ENCODE measurements around the gene C1QTNF12. TPM values are rescaled to one million over a fixed set of nuclear protein-coding genes. Genes with fewer than 3 reads are reported as not detected.
"Not testable (repeated sequence)": the region's sequence is repeated elsewhere in the genome, so short reads cannot be mapped to it uniquely, and the experiment has no call there.

C1QTNF12 gene
- total RNA-seq, 1 donor from 2014 or later: 0.28 TPM

GRCh38 chr1:1196431-1197187 is 49.9 kb downstream of the C1QTNF12 start:
- no peak for TF ChIP-seq EZH2phosphoT487 (IDR thresholded peaks at IDR 0.05)
- no peak for TF ChIP-seq EZH2 (IDR thresholded peaks at IDR 0.05)
- TF ChIP-seq CTCF (IDR thresholded peaks at IDR 0.05): no peak
- no peak overlapping the region for H3K27ac Mint-ChIP-seq
- H3K27me3 Mint-ChIP-seq (ENCODE audit: insufficient read depth, low read depth): peaks cover 4% of the 10 kb centered on the region
- Histone ChIP-seq H3K36me3 (no peaks in the 10 kb centered on the region), H4K20me1 (ENCODE audit: low read depth) (no peaks in the 10 kb centered on the region), H3K4me1 (peaks cover 3% of the 10 kb centered on the region), H3F3A (ENCODE audit: low read depth) (peaks cover 7% of the 10 kb centered on the region), H3K27me3 (peaks cover 23% of the 10 kb centered on the region), H3K9ac (no peak overlapping the region), H3K79me2 (ENCODE audit: low read depth) (no peaks in the 10 kb centered on the region), H3K9me3 (ENCODE audit: low read depth) (peaks cover 4% of the 10 kb centered on the region), H3K27ac (no peak overlapping the region), H2AFZ (replicated peaks) (no peak overlapping the region), H3K4me3 (no peak overlapping the region), H3K4me2 (no peak overlapping the region)
- H3K36me3 Mint-ChIP-seq: peaks cover 2% of the 10 kb centered on the region
- no peak overlapping the region for H3K4me3 Mint-ChIP-seq
- peaks cover 6% of the 10 kb centered on the region for H3K4me1 Mint-ChIP-seq
- H3K9me3 Mint-ChIP-seq: peaks cover 16% of the 10 kb centered on the region
- no peak for DNase-seq (ENCODE audit: low spot score)

GRCh38 chr1:1195726-1196125 is 50.8 kb downstream of the C1QTNF12 start:
- H3K27me3 ChIP-seq: peaks cover 14% of the 10 kb centered on the region
- not testable (repeated sequence) for DNase-seq (ENCODE audit: low spot score); H3K4me3 ChIP-seq; H3K36me3 Mint-ChIP-seq; H3F3A ChIP-seq (ENCODE audit: low read depth); H3K4me1 Mint-ChIP-seq; H3K79me2 ChIP-seq (ENCODE audit: low read depth); H3K9me3 ChIP-seq (ENCODE audit: low read depth); H3K4me2 ChIP-seq; H3K27me3 Mint-ChIP-seq (ENCODE audit: insufficient read depth, low read depth); H3K36me3 ChIP-seq; H3K27ac Mint-ChIP-seq; H3K9ac ChIP-seq; H4K20me1 ChIP-seq (ENCODE audit: low read depth); H3K4me1 ChIP-seq; H3K27ac ChIP-seq; H2AFZ ChIP-seq (replicated peaks); H3K4me3 Mint-ChIP-seq
- H3K9me3 Mint-ChIP-seq: peaks cover 23% of the 10 kb centered on the region

- peaks cover 1% of the 10 kb centered on the region for H3K4me1 Mint-ChIP-seq
- no peak overlapping the region for H3K27ac Mint-ChIP-seq
- no peak overlapping the region for H2AFZ ChIP-seq (replicated peaks)
- peaks cover 4% of the 10 kb centered on the region for H3K27me3 ChIP-seq
- no peak overlapping the region for H3K27ac ChIP-seq
- H3K27me3 Mint-ChIP-seq (ENCODE audit: insufficient read depth, low read depth): no peaks in the 10 kb centered on the region
- no peaks in the 10 kb centered on the region for H4K20me1 ChIP-seq (ENCODE audit: low read depth)
- no peak overlapping the region for H3K9ac ChIP-seq
- H3K4me1 ChIP-seq: no peaks in the 10 kb centered on the region
- no peaks in the 10 kb centered on the region for H3K79me2 ChIP-seq (ENCODE audit: low read depth)
- TF ChIP-seq EZH2 (IDR thresholded peaks at IDR 0.05): no peak
- TF ChIP-seq CTCF (IDR thresholded peaks at IDR 0.05): no peak
- TF ChIP-seq EZH2phosphoT487 (IDR thresholded peaks at IDR 0.05): no peak
- no peaks in the 10 kb centered on the region for H3F3A ChIP-seq (ENCODE audit: low read depth)
- H3K4me2 ChIP-seq: no peak overlapping the region
- no peak overlapping the region for H3K4me3 ChIP-seq
- H3K36me3 Mint-ChIP-seq: peaks cover 2% of the 10 kb centered on the region
- H3K9me3 Mint-ChIP-seq: peaks cover 23% of the 10 kb centered on the region
- peaks cover 4% of the 10 kb centered on the region for H3K9me3 ChIP-seq (ENCODE audit: low read depth)
- no peak for DNase-seq (ENCODE audit: low spot score)
- H3K4me3 Mint-ChIP-seq: no peak overlapping the region
- no peaks in the 10 kb centered on the region for H3K36me3 ChIP-seq
Observed at GRCh38 chr1:1194723-1195122, 51.8 kb downstream of the C1QTNF12 start.

Small RNAs within 50 kb of the gene (microRNA-seq; reads per million reads assigned to microRNA genes)
- gene MIR6726: not detected

Small RNAs within 50 kb of the gene (small RNA-seq; reads per million reads assigned to genes)
- not detected for gene MIR6726

Other genes starting within 250 kb of the C1QTNF12 start
- gene HES4, start 246.6 kb downstream of the C1QTNF12 start, total RNA-seq (ENCODE audit: low replicate concordance): 7.6 and 35.7 TPM in 2 replicates
- 22.4 and 33.6 TPM in 2 replicates for gene ISG15, start 233.2 kb downstream of the C1QTNF12 start, total RNA-seq (ENCODE audit: low replicate concordance)
- gene AGRN, start 226.6 kb downstream of the C1QTNF12 start, total RNA-seq (ENCODE audit: low replicate concordance): 34.1 and 142 TPM in 2 replicates
- gene RNF223, start 172.4 kb downstream of the C1QTNF12 start, total RNA-seq (ENCODE audit: low replicate concordance): not detected in 2 replicates
- gene C1orf159, start 130.6 kb downstream of the C1QTNF12 start, total RNA-seq (ENCODE audit: low replicate concordance): 8.0 and 24.0 TPM in 2 replicates
- gene TTLL10, start 72.8 kb downstream of the C1QTNF12 start, total RNA-seq (ENCODE audit: low replicate concordance): 0.22 TPM in 1 of 2 replicates, not detected in the other
- gene TNFRSF18, start 40.1 kb downstream of the C1QTNF12 start, total RNA-seq (ENCODE audit: low replicate concordance): not detected in 2 replicates
- 0.09 TPM in 1 of 2 replicates, not detected in the other for gene TNFRSF4, start 32.6 kb downstream of the C1QTNF12 start, total RNA-seq (ENCODE audit: low replicate concordance)
- gene SDF4, start 14.7 kb downstream of the C1QTNF12 start, total RNA-seq (ENCODE audit: low replicate concordance): 16.6 and 43.4 TPM in 2 replicates
- gene B3GALT6, start 14.5 kb downstream of the C1QTNF12 start, total RNA-seq (ENCODE audit: low replicate concordance): 15.8 and 32.4 TPM in 2 replicates
- 32.9 and 39.2 TPM in 2 replicates for gene UBE2J2, start 27.1 kb upstream of the C1QTNF12 start, total RNA-seq (ENCODE audit: low replicate concordance)
- gene SCNN1D, start 33.7 kb upstream of the C1QTNF12 start, total RNA-seq (ENCODE audit: low replicate concordance): 0.41 and 4.7 TPM in 2 replicates
- 10.7 and 24.6 TPM in 2 replicates for gene ACAP3, start 61.2 kb upstream of the C1QTNF12 start, total RNA-seq (ENCODE audit: low replicate concordance)
- 3.7 and 22.5 TPM in 2 replicates for gene PUSL1, start 61.9 kb upstream of the C1QTNF12 start, total RNA-seq (ENCODE audit: low replicate concordance)
- gene INTS11, start 77.9 kb upstream of the C1QTNF12 start, total RNA-seq (ENCODE audit: low replicate concordance): 62.4 and 116 TPM in 2 replicates
- gene CPTP, start 78.1 kb upstream of the C1QTNF12 start, total RNA-seq (ENCODE audit: low replicate concordance): 1.0 and 13.5 TPM in 2 replicates
- gene TAS1R3, start 84.6 kb upstream of the C1QTNF12 start, total RNA-seq (ENCODE audit: low replicate concordance): 0.22 TPM in 1 of 2 replicates, not detected in the other
- 14.5 and 64.1 TPM in 2 replicates for gene DVL1, start 102.7 kb upstream of the C1QTNF12 start, total RNA-seq (ENCODE audit: low replicate concordance)
- gene MXRA8, start 111.8 kb upstream of the C1QTNF12 start, total RNA-seq (ENCODE audit: low replicate concordance): 6.8 and 24.0 TPM in 2 replicates
- 26.4 and 82.2 TPM in 2 replicates for gene AURKAIP1, start 128.5 kb upstream of the C1QTNF12 start, total RNA-seq (ENCODE audit: low replicate concordance)
- 143 and 198 TPM in 2 replicates for gene CCNL2, start 152.6 kb upstream of the C1QTNF12 start, total RNA-seq (ENCODE audit: low replicate concordance)
- 89.0 and 96.1 TPM in 2 replicates for gene MRPL20, start 160.6 kb upstream of the C1QTNF12 start, total RNA-seq (ENCODE audit: low replicate concordance)
- 0.15 and 1.7 TPM in 2 replicates for gene ANKRD65, start 174.6 kb upstream of the C1QTNF12 start, total RNA-seq (ENCODE audit: low replicate concordance)
- 2.4 and 7.0 TPM in 2 replicates for gene VWA1, start 189.0 kb upstream of the C1QTNF12 start, total RNA-seq (ENCODE audit: low replicate concordance)
- gene ATAD3C, start 203.0 kb upstream of the C1QTNF12 start, total RNA-seq (ENCODE audit: low replicate concordance): not detected in 2 replicates
- 9.3 and 21.1 TPM in 2 replicates for gene ATAD3B, start 225.0 kb upstream of the C1QTNF12 start, total RNA-seq (ENCODE audit: low replicate concordance)

Data from neural progenitor cell (in vitro differentiated cells).